ENCODE results near the gene ZNF827. TPM values are rescaled to one million over a fixed set of nuclear protein-coding genes. Genes with fewer than 3 reads are reported as not detected.

Gene ZNF827
- total RNA-seq, 1 experiment from 2014 or later = 26.2 TPM

GRCh38 chr4:145979160-145979559, 40.5 kb upstream of the ZNF827 start:
- Mint-ChIP-seq H3K9me3 (ENCODE audit: low read depth, unreplicated experiment) (no peaks in the 10 kb centered on the region), H3K27ac (ENCODE audit: unreplicated experiment) (no peak overlapping the region), H3K36me3 (ENCODE audit: insufficient read depth, unreplicated experiment) (no peaks in the 10 kb centered on the region), H3K27me3 (ENCODE audit: unreplicated experiment) (no peaks in the 10 kb centered on the region), H3K4me1 (ENCODE audit: low read depth, unreplicated experiment) (no peaks in the 10 kb centered on the region), H3K4me3 (ENCODE audit: low read depth, unreplicated experiment) (no peak overlapping the region)
- intact Hi-C loops (cut with micrococcal nuclease; ENCODE audit: unreplicated experiment) = no loop called here
- CTCF ChIA-PET = no interaction called here
- TF ChIP-seq CTCF (IDR thresholded peaks at IDR 0.05; ENCODE audit: unreplicated experiment) = no peak
- no peak for DNase-seq
- BruUV-seq (replicated peaks) = no TSS peak

- BruUV-seq (replicated peaks) = no TSS peak
- CTCF ChIA-PET = no interaction called here
- intact Hi-C loops (cut with micrococcal nuclease; ENCODE audit: unreplicated experiment) = no loop called here
- Mint-ChIP-seq H3K4me3 (ENCODE audit: low read depth, unreplicated experiment) (no peak overlapping the region), H3K27ac (ENCODE audit: unreplicated experiment) (no peak overlapping the region), H3K27me3 (ENCODE audit: unreplicated experiment) (no peaks in the 10 kb centered on the region), H3K9me3 (ENCODE audit: low read depth, unreplicated experiment) (no peaks in the 10 kb centered on the region), H3K36me3 (ENCODE audit: insufficient read depth, unreplicated experiment) (no peaks in the 10 kb centered on the region), H3K4me1 (ENCODE audit: low read depth, unreplicated experiment) (no peaks in the 10 kb centered on the region)
- no peak for TF ChIP-seq CTCF (IDR thresholded peaks at IDR 0.05; ENCODE audit: unreplicated experiment)
- no peak for DNase-seq
Measured at GRCh38 chr4:145976680-145977079, 38.1 kb upstream of the ZNF827 start.

- DNase-seq = no peak
- intact Hi-C loops (cut with micrococcal nuclease; ENCODE audit: unreplicated experiment) = no loop called here
Measured at GRCh38 chr4:145960012-145960411, 21.4 kb upstream of the ZNF827 start.

GRCh38 chr4:145957302-145957701, 18.7 kb upstream of the ZNF827 start:
- Mint-ChIP-seq H3K27me3 (ENCODE audit: unreplicated experiment) (no peaks in the 10 kb centered on the region), H3K36me3 (ENCODE audit: insufficient read depth, unreplicated experiment) (peaks cover 5% of the 10 kb centered on the region), H3K27ac (ENCODE audit: unreplicated experiment) (no peak overlapping the region), H3K9me3 (ENCODE audit: low read depth, unreplicated experiment) (peaks cover 5% of the 10 kb centered on the region), H3K4me3 (ENCODE audit: low read depth, unreplicated experiment) (no peak overlapping the region), H3K4me1 (ENCODE audit: low read depth, unreplicated experiment) (peaks cover 30% of the 10 kb centered on the region)
- intact Hi-C loops (cut with micrococcal nuclease; ENCODE audit: unreplicated experiment) = loop anchor here (5.0 kb wide), 1 partner anchor 75 kb away; no protein-coding TSS in a partner anchor
- CTCF ChIA-PET = no interaction called here
- BruUV-seq (replicated peaks) = no TSS peak
- no peak for TF ChIP-seq CTCF (IDR thresholded peaks at IDR 0.05; ENCODE audit: unreplicated experiment)
- DNase-seq = no peak

More at GRCh38 chr4:145960012-145960411, 21.4 kb upstream of the ZNF827 start:
- TF ChIP-seq CTCF (IDR thresholded peaks at IDR 0.05; ENCODE audit: unreplicated experiment) = no peak
- peaks cover 11% of the 10 kb centered on the region for H3K4me1 Mint-ChIP-seq (ENCODE audit: low read depth, unreplicated experiment)
- CTCF ChIA-PET = no interaction called here
- BruUV-seq (replicated peaks) = no TSS peak
- H3K36me3 Mint-ChIP-seq (ENCODE audit: insufficient read depth, unreplicated experiment) = no peaks in the 10 kb centered on the region
- H3K27me3 Mint-ChIP-seq (ENCODE audit: unreplicated experiment) = no peaks in the 10 kb centered on the region
- H3K27ac Mint-ChIP-seq (ENCODE audit: unreplicated experiment) = no peak overlapping the region
- peaks cover 5% of the 10 kb centered on the region for H3K9me3 Mint-ChIP-seq (ENCODE audit: low read depth, unreplicated experiment)
- no peak overlapping the region for H3K4me3 Mint-ChIP-seq (ENCODE audit: low read depth, unreplicated experiment)

Measured in Calu3 (cell line).